Choroid plexus epithelial cell (primary cell): ENCODE measurements around the gene CXCL16.

ENCODE experiments used
- DNase-seq: peaks from one replicate; pipeline ENCODE4 v3.0.0-alpha.2; 2010; ENCODE audit warnings: low read depth
- H3K4me3 ChIP-seq: 2 replicates; pipeline ENCODE4 v1.5.1; 2011; ENCODE audit warnings: low read depth, mild to moderate bottlenecking, control low read depth, low read length, moderate library complexity
- CTCF ChIP-seq: conservative IDR thresholded peaks from 2 replicates; pipeline ENCODE4 v1.5.1; 2011; ENCODE audit warnings: low read depth, mild to moderate bottlenecking, control low read depth, inconsistent platforms, low read length, moderate library complexity

Gene CXCL16

DNA sequence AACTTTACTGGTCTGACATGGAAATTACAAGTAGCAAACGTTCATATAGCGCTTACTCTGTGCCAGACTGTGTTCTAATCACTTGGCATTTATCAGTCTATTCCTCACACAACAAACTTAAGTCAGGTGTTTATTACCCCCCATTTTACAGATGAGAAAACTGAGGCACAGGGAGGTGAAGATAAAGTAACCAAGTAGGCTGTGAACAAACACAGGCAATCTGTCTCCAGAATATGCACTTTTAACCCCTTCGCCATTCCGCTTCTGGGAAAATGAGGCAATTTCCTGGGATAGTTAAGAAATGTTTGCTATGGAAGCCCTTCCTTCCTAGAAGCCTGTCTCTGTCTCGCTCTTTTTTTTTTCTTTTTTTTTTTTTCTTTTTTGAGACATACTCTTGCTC lies 12.2 kb upstream of the CXCL16 start:
- H3K4me3 ChIP-seq: no peak overlapping the region
- DNase-seq: no peak
- TF ChIP-seq CTCF: no peak

- no peak for DNase-seq
- TF ChIP-seq CTCF: no peak
- no peak overlapping the region for H3K4me3 ChIP-seq
Observed at GRCh38 chr17:4750606-4751005, 10.9 kb upstream of the CXCL16 start.

- H3K4me3 ChIP-seq: no peak overlapping the region
- no peak for TF ChIP-seq CTCF
- DNase-seq: no peak
Observed at GRCh38 chr17:4748686-4749085, 9.0 kb upstream of the CXCL16 start.

DNA sequence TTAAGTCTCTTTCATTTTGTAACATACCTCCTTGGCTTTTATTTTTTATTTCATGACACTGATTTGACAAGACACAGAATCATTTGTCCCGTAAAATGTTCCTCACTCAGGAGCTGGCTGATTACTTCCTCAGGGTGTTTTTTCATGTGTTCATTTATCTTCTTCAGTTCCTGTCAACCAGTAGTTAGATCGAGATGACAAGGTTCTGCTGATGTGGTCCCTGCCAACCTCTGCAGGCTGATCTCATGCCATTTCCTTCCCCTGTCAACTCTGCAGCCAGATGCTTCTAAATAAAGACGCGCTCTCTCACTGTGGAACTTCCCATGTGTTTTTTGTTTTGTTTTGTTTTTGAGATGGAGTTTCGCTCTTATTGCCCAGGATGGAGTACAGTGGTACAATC lies 8.1 kb upstream of the CXCL16 start:
- no peak overlapping the region for H3K4me3 ChIP-seq
- no peak for TF ChIP-seq CTCF

GRCh38 chr17:4744999-4745969 lies 5.6 kb upstream of the CXCL16 start:
- no peak overlapping the region for H3K4me3 ChIP-seq
- TF ChIP-seq CTCF: peak; percentile 17
- DNase-seq: no peak

More for the DNA sequence above, 8.1 kb upstream of the CXCL16 start:
- no peak for DNase-seq

- TF ChIP-seq CTCF: no peak
- no peak for DNase-seq
- H3K4me3 ChIP-seq: no peak overlapping the region
Observed at GRCh38 chr17:4743898-4744297, 4.2 kb upstream of the CXCL16 start.

DNA sequence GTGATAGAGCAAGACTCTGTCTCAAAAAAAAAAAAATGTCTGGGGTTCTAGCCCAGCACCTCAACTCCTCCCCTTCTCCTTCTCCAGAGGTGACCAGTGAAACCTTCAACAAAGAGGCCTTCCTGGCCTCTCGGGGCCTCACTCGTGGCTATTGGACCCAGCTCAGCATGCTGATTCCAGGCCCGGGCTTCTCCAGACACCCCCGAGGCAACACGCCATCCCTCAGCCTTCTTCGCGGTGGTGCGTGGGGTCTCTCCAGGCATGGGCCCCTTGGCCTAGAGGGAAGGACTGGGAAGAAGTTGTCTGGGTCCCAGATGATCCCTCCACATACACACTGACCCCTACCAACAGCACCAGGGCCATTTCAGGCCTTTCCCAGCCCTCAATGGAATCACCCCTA lies 3.5 kb upstream of the CXCL16 start:
- no peak for TF ChIP-seq CTCF
- no peak for DNase-seq
- no peak overlapping the region for H3K4me3 ChIP-seq
